Measurements from ENCODE around the gene PDE7B.

Gene PDE7B

GRCh38 chr6:135851442-135852271 is at the start of gene PDE7B:
Gene PDE7B, plus strand, starts transcription at chr6:135851701.
- DNase-seq (ENCODE audit: low read depth in 3 of 3), result peak in 2 of 3 donors; percentile 15 to 22

DNA sequence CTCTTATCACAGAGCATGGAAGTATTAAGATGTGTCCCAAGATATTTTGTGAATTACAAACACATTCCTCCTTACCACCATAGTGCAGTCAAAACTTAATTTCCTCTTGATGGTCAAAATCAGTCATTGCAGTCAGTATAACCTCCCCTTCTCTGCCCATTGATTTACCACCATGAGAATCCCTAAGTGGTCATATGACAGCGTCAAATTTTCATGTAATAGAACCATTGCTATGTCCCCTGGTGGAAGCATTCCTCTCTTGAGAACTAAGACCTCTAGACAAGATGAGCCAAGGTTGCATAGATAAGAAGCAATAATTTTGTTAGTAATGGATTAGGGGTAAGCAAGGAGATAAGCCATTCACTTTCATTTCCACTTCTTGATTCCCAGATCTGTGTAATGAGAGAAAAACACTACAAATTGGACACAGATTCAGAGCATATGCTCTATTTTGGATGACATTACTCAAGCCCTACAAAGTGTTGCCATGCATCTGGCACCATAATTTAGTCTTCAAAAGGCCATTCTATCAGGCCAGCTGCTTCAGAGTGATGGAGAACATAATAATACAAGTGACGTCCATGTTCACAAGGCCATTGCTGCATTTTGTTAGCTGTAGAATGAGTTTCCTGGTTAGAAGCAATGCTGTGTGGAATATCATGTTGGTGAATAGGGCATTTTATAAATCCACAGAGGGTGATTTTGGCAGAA is 49.6 kb upstream of the PDE7B start:
- no peak for DNase-seq (ENCODE audit: low read depth in 3 of 3)

DNA sequence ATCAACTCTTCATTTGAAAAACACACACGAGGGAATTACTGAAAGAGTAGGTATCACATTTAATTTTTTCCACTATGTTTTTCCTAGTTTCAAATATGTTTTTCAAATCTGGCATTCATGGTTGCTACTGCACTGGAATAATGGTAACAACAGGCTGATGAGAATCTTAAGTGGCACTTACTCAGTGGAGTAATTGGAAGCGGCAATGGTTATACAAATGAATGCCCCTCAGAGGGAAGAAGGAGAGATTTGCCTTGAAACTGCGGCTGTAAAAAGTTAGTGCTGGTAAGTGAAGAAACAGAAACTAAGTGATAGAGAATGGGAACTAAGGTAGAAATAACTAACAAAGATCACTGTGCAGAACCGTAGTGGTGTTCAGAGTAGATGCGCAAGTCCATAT is 41.0 kb upstream of the PDE7B start:
- DNase-seq (ENCODE audit: low read depth in 3 of 3), result no peak

DNA sequence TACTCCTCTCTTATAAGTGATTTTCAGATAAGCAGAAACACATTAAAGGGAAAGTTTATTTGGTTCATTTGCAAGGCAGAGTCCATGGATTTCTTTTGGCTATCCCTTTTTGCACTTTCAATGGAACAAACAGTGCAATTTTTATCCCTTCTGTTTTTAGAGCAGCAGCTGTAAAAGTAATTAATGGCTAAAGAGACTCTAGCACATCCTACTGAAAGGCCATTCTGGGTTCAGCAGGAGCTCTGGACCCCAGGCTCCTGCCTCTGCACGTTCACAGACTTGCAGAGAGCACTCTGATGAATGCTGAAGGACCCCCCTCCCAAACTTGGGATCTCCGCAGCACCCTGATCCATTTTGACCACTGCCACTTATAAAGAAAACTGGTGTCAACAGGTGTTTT is 40.3 kb upstream of the PDE7B start:
- no peak for DNase-seq (ENCODE audit: low read depth in 3 of 3)

DNA sequence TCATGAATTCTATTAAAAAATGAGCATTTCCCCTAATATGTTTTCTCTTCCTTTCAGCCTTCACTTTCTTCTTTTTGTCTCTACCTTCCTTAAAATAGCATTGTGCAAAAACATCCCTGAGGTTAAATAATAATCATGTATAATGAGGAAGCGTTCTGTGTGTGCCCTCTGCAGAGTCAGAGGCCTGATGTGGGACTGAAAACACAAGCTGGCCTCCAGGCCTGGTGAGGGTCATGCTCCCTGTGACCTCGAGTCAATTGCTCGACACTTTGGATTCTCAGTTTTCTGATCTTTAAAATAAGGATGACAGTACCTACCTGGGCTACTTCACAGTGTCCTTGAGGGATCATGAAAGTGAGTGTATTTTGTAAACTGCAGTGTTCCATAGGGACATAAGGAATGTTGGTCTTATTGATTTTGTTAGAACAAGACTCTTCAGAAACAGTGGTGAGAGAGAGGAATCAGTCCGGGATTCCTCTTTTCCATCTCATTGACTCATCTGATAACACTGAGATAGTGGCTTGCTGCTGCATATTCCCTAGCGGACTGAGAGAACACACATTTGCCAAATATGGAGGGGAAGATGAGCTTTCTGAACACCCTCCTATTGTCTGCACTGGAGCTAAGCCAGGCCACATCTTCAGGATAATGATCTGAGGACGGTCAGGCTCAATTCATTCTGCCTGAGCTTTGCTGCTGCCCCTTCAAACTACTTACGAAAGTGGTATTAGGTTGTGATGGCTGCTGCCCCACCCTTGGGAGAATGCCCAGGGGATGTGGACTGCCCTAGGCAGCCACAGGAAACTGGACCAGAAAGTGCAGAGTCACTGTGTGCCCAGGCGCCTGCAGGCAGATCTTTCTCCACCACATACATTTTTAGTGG is 39.6 kb upstream of the PDE7B start:
- no peak for DNase-seq (ENCODE audit: low read depth in 3 of 3)

GRCh38 chr6:135813401-135813800 is 38.1 kb upstream of the PDE7B start:
- no peak for DNase-seq (ENCODE audit: low read depth in 3 of 3)

DNA sequence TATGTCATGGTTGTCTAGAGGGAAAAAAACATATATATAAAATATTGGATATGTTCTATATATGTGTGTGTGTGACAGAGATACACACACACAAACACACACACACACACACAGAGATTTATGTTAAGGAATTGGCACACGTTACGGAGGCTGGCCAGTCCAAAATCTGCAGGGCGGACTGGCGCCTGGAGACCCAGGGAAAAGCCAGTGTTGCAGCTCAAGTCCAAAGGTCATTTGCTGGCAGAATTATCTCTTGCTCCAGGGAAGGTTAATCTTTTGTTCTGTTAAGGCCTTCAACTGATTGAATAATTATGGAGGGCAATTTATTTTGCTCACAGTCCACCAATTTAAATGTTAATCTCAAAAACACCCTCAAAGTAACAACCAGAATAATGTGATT is 37.5 kb upstream of the PDE7B start:
- DNase-seq (ENCODE audit: low read depth in 3 of 3), result no peak

- DNase-seq (ENCODE audit: low read depth in 3 of 3), result no peak
Observed at GRCh38 chr6:135815216-135815615, 36.3 kb upstream of the PDE7B start.

DNA sequence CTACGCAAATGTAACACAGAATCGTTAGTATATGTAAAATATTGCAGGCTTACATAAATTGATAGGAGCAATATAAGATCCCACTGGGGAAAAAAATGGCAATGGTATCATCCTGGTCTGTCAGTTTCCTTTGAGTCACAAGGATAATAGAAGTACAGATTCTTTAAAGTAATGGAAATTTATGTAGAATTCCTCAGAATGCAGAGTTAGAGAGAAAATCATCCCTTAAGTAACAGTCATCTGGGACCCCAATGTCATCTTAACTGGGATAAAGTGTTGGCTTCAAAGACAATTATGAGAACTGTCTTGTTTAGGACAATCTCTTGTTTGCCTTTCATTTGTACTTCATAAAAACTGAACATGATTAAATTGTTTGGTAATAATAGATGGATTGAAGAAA is 34.5 kb upstream of the PDE7B start:
- DNase-seq (ENCODE audit: low read depth in 3 of 3), result no peak

GRCh38 chr6:135819665-135820064 is 31.8 kb upstream of the PDE7B start:
- no peak for DNase-seq (ENCODE audit: low read depth in 3 of 3)

DNA sequence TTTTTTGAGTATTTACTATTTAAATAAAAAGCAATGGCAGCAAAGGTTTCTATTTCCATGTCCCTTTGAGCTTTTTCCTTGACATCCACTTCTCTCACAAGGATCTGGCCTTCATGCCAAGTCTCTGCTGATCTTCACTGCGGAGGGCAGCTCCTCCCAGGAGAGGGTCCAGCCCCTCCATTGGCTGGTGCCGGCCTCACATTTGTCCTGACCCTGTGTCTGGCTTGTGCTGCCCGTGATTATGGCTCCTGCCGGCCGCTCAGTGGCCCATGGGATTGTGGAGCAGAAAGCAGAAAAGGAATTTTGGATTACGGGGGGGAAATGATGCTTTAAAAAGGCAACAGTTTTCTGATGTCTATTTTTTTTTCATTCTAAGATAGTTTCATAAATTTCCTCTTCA is 31.2 kb upstream of the PDE7B start:
- no peak for DNase-seq (ENCODE audit: low read depth in 3 of 3)

DNA sequence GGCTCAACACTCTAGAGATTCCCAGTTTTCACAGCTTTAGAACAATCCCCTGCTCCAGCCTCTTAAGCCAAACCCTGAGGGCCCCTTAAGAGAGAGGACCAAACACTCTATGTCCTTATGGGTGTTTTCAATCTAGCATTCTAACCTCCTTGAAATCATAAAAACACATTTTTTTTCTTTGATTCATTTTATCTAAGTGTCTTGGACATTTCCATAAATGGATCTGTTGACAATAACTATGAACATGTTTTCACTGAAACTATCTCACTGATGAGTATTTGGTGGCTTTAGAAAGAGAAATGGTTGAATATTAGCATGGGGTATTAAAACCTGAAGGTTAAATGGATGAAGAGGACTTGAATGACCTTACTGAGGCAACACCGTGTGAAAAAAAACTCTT is 27.6 kb upstream of the PDE7B start:
- no peak for DNase-seq (ENCODE audit: low read depth in 3 of 3)

DNA sequence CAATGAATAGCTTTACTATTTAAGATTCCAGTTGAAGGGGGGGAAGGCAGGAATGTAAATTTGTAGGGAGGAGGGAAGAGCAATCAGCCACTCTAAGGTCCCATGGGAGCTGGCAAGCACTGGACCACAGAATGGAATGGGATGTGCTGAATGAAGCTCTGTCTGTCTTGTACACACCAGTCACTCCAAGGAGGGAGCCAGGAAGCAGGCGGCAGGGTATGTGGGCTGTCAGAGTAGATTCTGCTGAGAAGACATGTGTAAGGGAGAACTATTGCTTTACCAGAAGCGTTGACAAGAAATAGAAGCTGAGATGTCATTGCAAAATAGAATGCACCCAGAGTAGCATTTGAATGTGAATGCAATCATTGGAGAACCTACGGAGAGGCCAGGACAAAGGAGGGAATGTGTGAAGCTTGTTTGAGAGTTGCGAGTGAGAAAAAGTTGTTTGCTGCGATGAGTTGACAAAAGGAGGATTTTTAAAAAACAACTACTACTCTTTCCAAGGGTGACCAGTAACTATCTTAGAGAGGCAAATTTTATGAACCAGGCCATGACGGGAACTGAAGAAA is 25.2 kb upstream of the PDE7B start:
- no peak for DNase-seq (ENCODE audit: low read depth in 3 of 3)

- no peak for DNase-seq (ENCODE audit: low read depth in 3 of 3)
Observed at GRCh38 chr6:135828021-135828420, 23.5 kb upstream of the PDE7B start.

- no peak for DNase-seq (ENCODE audit: low read depth in 3 of 3)
Observed at GRCh38 chr6:135830452-135830881, 21.0 kb upstream of the PDE7B start.

GRCh38 chr6:135831016-135831415 is 20.5 kb upstream of the PDE7B start:
- DNase-seq (ENCODE audit: low read depth in 3 of 3), result no peak

DNA sequence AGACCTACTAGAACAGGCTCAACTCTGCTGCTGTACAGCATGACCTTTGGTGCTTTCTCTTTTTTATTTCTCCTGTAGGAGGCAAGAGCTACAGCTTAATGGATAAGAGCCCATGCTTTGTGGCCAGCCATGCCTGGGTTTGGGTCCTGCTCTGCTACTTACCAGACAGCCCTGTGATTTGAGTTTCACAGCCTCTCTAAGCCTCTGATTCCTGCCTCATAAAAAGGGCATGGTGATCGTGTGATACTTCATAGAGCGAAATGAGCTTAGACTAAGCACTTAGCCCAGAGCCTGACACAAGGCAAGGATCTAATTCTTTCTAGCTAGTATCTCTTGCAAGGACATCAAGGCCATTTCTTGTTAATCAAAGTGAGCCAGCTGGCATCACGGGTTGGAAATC is 19.3 kb upstream of the PDE7B start:
- no peak for DNase-seq (ENCODE audit: low read depth in 3 of 3)

- DNase-seq (ENCODE audit: low read depth in 3 of 3), result no peak
Observed at GRCh38 chr6:135833771-135834170, 17.7 kb upstream of the PDE7B start.

GRCh38 chr6:135837735-135838449 is 13.6 kb upstream of the PDE7B start:
- DNase-seq (ENCODE audit: low read depth in 3 of 3), result no peak

DNA sequence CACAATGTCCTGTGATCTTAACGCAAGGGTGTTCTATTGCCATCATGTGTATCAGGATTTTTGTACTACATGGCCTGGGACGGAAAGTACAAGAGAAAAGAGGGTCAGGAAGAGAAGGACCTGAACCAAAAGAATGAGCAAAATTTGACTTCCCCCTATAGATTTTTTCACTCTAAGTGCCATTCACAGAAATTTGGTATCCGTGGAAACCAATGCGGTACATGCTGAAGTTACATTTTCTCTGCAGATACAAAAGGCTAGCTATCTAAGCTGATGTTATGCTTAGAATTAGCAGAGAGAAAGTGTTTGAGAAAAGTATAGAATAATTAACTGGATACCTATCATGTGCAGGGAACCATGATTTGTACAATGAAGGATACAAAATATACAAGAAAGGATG is 12.4 kb upstream of the PDE7B start:
- DNase-seq (ENCODE audit: low read depth in 3 of 3), result no peak
